Stimulated activated CD8-positive, alpha-beta memory T cell treated with anti-CD3 and anti-CD28 coated beads, Interleukin-15, amount 100 ng/mL, for 24 hours (primary cell): ENCODE results near the gene ALOXE3.

Experiments used
- DNase-seq: peaks from one replicate; pipeline ENCODE4 v3.0.0-alpha.2; 2020; ENCODE audit warnings: low read depth

ALOXE3 gene

GRCh38 chr17:8153957-8154607 lies 35.8 kb upstream of the ALOXE3 start:
- peak; percentile 68 for DNase-seq

GRCh38 chr17:8153525-8153956 lies 35.2 kb upstream of the ALOXE3 start:
- no peak for DNase-seq

GRCh38 chr17:8153031-8153451 lies 34.7 kb upstream of the ALOXE3 start:
- no peak for DNase-seq

GRCh38 chr17:8152112-8152775 lies 33.9 kb upstream of the ALOXE3 start, which contains the start of gene PER1:
TSS of gene PER1 (minus strand) at chr17:8152404. CDS start at chr17:8150706, 1,698 bp downstream.
- DNase-seq: peak; percentile 54

GRCh38 chr17:8151641-8152111 lies 33.4 kb upstream of the ALOXE3 start:
- DNase-seq: no peak

- DNase-seq: peak; percentile 82
These were observed 32.9 kb upstream of the ALOXE3 start for GRCh38 chr17:8151120-8151640.

GRCh38 chr17:8150194-8151119 lies 32.1 kb upstream of the ALOXE3 start:
- no peak for DNase-seq

GRCh38 chr17:8149419-8150193 lies 31.3 kb upstream of the ALOXE3 start:
- no peak for DNase-seq

- no peak for DNase-seq
These were observed 30.2 kb upstream of the ALOXE3 start for GRCh38 chr17:8148560-8148959.

GRCh38 chr17:8147805-8148404 lies 29.6 kb upstream of the ALOXE3 start:
- no peak for DNase-seq

GRCh38 chr17:8147141-8147804 lies 29.0 kb upstream of the ALOXE3 start:
- DNase-seq: no peak

- no peak for DNase-seq
These were observed 28.2 kb upstream of the ALOXE3 start for GRCh38 chr17:8146381-8147140.

GRCh38 chr17:8145811-8146210 lies 27.5 kb upstream of the ALOXE3 start:
- DNase-seq: no peak

GRCh38 chr17:8144401-8145231 lies 26.3 kb upstream of the ALOXE3 start:
- DNase-seq: no peak

GRCh38 chr17:8143581-8144400 lies 25.5 kb upstream of the ALOXE3 start:
- no peak for DNase-seq

- no peak for DNase-seq
These were observed 24.7 kb upstream of the ALOXE3 start for GRCh38 chr17:8142887-8143580.
